Cardiac muscle cell (in vitro differentiated cells and primary cell): ENCODE results near the gene PDZRN3. TPM values are rescaled to one million over a fixed set of nuclear protein-coding genes. Genes with fewer than 3 reads are reported as not detected.

Experiments used
- DNase-seq, 2 donors: peaks; one replicate each; pipeline versions ENCODE4 v3.0.0 to v3.0.0-alpha.2; 2010 to 2017; ENCODE audit warnings: low read depth in 1 of 2, low spot score in 1 of 2
- H3K27ac ChIP-seq: fragments of 200-600 bp; sonication (generic); 2 replicates; pipeline ENCODE4 v1.5.1; 2016
- H3K27me3 ChIP-seq: fragments of 200-600 bp; sonication (generic); 2 replicates; pipeline ENCODE4 v1.6.0; 2016; ENCODE audit warnings: control low read depth
- H3K36me3 ChIP-seq: fragments of 200-600 bp; sonication (generic); 2 replicates; pipeline ENCODE4 v1.5.1; 2016; ENCODE audit warnings: control low read depth
- H3K4me1 ChIP-seq: fragments of 200-600 bp; sonication (generic); 2 replicates; pipeline ENCODE4 v1.8.1; 2017; ENCODE audit warnings: low read depth, mild to moderate bottlenecking, mixed run types
- H3K4me3 ChIP-seq: fragments of 200-600 bp; sonication (generic); 2 replicates; pipeline ENCODE4 v1.5.1; 2016; ENCODE audit warnings: mild to moderate bottlenecking
- H3K9me3 ChIP-seq: fragments of 200-600 bp; sonication (generic); 2 replicates; pipeline ENCODE4 v1.5.1; 2017; ENCODE audit warnings: low read depth, mild to moderate bottlenecking, control low read depth
- polyA plus RNA-seq: library from polyadenylated mRNA; unstranded; fragments of >200 nt; fragmentation: Nextera tagmentation; extraction: Ambion mirVana; gene quantifications from 2 replicates; pipeline ENCODE4 v1.2.1, GENCODE V29; 2016
- total RNA-seq: library from RNA; depleted of rRNA; stranded (reverse); fragments of >200 nt; gene quantifications from 2 replicates; pipeline ENCODE4 v1.2.3, GENCODE V29; 2016
- TF ChIP-seq, protein P1 (sequence below): IDR thresholded peaks from 2 replicates; pipeline ENCODE4 v1.5.1; 2012; ENCODE audit warnings: low read depth, mild to moderate bottlenecking, low read length

The PDZRN3 gene
- total and polyA plus RNA-seq, 2 experiments from 2014 or later: 63.9 to 94.7 TPM

DNA sequence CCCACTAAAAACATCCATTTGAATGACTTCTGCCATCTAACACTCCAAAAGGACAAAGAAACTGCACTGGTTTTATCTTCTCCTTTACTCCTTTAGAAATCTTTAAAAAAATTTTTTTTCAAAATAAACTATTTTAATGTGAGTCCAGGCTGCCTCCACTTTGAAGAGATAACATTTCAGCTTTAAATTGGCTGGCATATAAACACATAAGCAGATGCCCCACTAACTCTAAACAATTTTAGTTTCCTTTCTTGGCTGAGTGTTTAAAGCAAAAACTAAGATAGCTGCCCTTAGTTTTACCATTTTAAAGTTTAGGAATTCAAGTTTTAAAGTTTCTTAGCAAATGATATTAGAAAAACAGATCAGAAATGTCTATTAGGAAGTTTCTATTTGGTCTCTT, 39.9 kb downstream of the PDZRN3 start:
- H3K36me3 ChIP-seq: no peaks in the 10 kb centered on the region
- H3K9me3 ChIP-seq: no peaks in the 10 kb centered on the region
- peaks cover 27% of the 10 kb centered on the region for H3K4me1 ChIP-seq
- DNase-seq: no peak
- no peak overlapping the region for H3K4me3 ChIP-seq
- TF ChIP-seq, protein P1, sequence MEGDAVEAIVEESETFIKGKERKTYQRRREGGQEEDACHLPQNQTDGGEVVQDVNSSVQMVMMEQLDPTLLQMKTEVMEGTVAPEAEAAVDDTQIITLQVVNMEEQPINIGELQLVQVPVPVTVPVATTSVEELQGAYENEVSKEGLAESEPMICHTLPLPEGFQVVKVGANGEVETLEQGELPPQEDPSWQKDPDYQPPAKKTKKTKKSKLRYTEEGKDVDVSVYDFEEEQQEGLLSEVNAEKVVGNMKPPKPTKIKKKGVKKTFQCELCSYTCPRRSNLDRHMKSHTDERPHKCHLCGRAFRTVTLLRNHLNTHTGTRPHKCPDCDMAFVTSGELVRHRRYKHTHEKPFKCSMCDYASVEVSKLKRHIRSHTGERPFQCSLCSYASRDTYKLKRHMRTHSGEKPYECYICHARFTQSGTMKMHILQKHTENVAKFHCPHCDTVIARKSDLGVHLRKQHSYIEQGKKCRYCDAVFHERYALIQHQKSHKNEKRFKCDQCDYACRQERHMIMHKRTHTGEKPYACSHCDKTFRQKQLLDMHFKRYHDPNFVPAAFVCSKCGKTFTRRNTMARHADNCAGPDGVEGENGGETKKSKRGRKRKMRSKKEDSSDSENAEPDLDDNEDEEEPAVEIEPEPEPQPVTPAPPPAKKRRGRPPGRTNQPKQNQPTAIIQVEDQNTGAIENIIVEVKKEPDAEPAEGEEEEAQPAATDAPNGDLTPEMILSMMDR: no peak
- no peak overlapping the region for H3K27ac ChIP-seq
- no peaks in the 10 kb centered on the region for H3K27me3 ChIP-seq

DNA sequence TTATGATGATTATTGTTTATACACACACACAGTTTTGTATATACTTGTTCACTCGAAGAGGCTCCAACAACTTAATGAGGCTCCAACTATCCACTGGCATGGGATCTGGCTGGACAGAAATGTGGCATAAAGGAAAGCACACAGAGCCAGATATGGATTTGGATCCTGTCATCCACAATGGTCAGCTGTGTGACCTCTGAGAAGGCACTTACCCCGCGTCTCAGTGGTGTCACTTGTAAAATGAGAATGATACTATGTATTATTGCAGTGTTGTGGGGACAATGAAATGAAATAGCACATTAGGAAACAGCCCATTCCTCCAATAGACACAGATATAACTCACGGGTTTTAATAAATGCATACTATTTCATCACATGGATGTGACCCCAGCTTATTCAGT, 42.2 kb downstream of the PDZRN3 start:
- TF ChIP-seq, protein P1: no peak
- Histone ChIP-seq H3K36me3 (no peaks in the 10 kb centered on the region), H3K27ac (no peak overlapping the region), H3K27me3 (no peaks in the 10 kb centered on the region), H3K9me3 (no peaks in the 10 kb centered on the region), H3K4me3 (no peak overlapping the region), H3K4me1 (peaks cover 27% of the 10 kb centered on the region)
- DNase-seq: no peak

DNA sequence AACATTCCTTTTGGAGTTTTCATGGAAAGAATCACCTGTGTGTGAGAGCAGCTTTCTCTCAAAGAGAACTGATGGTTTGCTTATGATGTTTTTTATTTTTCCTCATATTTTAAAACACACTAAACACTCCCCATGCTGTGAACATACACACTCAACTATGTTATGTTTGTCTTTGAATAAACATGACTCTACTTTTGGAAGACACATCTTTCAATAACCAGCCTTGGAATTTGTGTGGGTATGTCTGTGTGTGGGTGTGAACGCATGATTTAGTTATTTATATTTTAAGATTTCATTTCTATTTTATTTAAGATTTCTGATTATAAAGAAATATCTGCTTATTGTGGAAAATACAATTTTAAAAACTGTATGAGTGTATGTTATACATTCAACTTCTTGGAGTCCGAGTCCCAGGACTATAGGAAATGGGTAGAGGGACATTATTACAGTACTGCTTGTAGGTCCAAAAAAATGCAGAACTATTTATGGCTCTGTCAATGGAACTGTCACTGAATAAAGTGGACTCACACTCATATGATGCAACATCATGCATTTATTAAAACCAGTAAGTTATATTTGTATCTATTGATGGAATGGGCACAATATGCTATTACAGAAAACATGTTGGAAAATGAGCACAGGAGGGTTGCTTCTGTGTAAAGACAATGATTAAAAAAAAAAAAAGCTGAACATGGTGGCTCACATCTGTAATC, 43.5 kb downstream of the PDZRN3 start:
- Histone ChIP-seq H3K9me3 (no peaks in the 10 kb centered on the region), H3K27me3 (no peaks in the 10 kb centered on the region), H3K27ac (no peak overlapping the region), H3K4me1 (peaks cover 19% of the 10 kb centered on the region), H3K4me3 (no peak overlapping the region), H3K36me3 (no peaks in the 10 kb centered on the region)
- DNase-seq: no peak
- TF ChIP-seq, protein P1: no peak

DNA sequence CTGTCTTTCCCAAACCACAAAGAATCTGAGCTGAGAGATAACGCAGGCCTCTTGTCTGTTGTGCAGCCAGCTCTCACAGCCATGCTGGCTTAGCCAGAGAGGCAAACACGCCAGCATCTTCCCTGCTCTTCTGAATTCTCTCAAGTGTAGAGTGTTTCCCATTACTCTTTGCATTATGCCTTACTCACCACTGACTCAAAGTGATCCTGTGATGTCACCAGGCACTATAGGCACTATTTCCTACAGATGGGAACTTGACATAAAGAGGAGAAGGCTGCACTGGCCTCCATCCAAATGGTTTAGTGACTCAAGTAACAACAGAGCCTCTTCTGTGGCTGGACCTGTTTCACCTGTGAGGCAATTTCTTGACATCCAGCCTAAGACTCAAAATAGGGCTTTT, 44.4 kb downstream of the PDZRN3 start:
- no peaks in the 10 kb centered on the region for H3K9me3 ChIP-seq
- DNase-seq: peak in 1 of 2 donors; percentile 92
- no peaks in the 10 kb centered on the region for H3K36me3 ChIP-seq
- H3K27ac ChIP-seq: no peak overlapping the region
- H3K27me3 ChIP-seq: no peaks in the 10 kb centered on the region
- H3K4me3 ChIP-seq: no peak overlapping the region
- TF ChIP-seq, protein P1: no peak
- H3K4me1 ChIP-seq: peaks cover 11% of the 10 kb centered on the region

DNA sequence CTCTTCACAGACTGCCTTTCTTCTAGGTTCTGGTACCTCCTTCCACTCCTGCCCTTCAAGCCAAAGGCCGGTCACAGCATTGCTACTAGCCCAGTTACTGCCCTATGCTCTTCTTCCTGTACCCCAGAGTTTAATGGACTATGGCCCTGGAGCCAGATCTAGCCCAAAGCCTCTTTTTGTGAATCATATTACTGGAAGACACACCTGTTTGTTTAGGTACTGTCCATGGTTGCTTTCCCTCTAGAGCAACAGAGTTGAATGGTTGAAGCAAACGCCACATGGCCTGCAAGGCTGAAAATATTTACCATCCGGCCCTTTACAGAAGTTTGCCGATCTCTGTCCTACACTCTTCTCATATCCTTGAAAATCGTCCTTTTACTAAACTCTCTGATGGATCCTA, 47.0 kb downstream of the PDZRN3 start:
- H3K36me3 ChIP-seq: no peaks in the 10 kb centered on the region
- no peak for DNase-seq
- H3K27me3 ChIP-seq: no peaks in the 10 kb centered on the region
- peaks cover 13% of the 10 kb centered on the region for H3K4me1 ChIP-seq
- no peak overlapping the region for H3K27ac ChIP-seq
- H3K4me3 ChIP-seq: no peak overlapping the region
- TF ChIP-seq, protein P1: no peak
- H3K9me3 ChIP-seq: no peaks in the 10 kb centered on the region
